Osteoblast (primary cell): ENCODE results near the gene CXCR6. TPM values are rescaled to one million over a fixed set of nuclear protein-coding genes. Genes with fewer than 3 reads are reported as not detected.

Experiments used
- DNase-seq: peaks from one replicate; pipeline ENCODE4 v3.0.0; 2011; ENCODE audit warnings: low spot score, mixed read lengths; ENCODE audit not compliant: insufficient read length; ENCODE audit errors: missing footprints
- H2AFZ ChIP-seq: 2 replicates; pipeline ENCODE4 v1.6.0; 2011; ENCODE audit warnings: mild to moderate bottlenecking, low read length
- H3K27ac ChIP-seq: 2 replicates; pipeline ENCODE4 v1.5.1; 2011; ENCODE audit warnings: mild to moderate bottlenecking, low read depth, low read length, moderate library complexity
- H3K27me3 ChIP-seq: 2 replicates; pipeline ENCODE4 v1.6.0; 2012; ENCODE audit warnings: mild to moderate bottlenecking, control low read depth, inconsistent platforms, low read length, moderate library complexity; ENCODE audit not compliant: insufficient read depth
- H3K36me3 ChIP-seq: 2 replicates; pipeline ENCODE4 v1.5.1; 2011; ENCODE audit warnings: mild to moderate bottlenecking, low read length, control low read depth, moderate library complexity; ENCODE audit not compliant: insufficient read depth
- H3K4me1 ChIP-seq: 2 replicates; pipeline ENCODE4 v1.5.1; 2011; ENCODE audit warnings: mild to moderate bottlenecking, low read length, control low read depth, moderate library complexity; ENCODE audit not compliant: insufficient read depth
- H3K4me2 ChIP-seq: 2 replicates; pipeline ENCODE4 v1.6.0; 2011; ENCODE audit warnings: mild to moderate bottlenecking, low read length; ENCODE audit not compliant: insufficient read depth
- H3K4me3 ChIP-seq: fragments of 200-600 bp; sonication (generic); 3 replicates; pipeline ENCODE4 v1.5.1; 2012; ENCODE audit warnings: mild to moderate bottlenecking, low read length, inconsistent platforms; ENCODE audit not compliant: insufficient read depth
- H3K79me2 ChIP-seq: 2 replicates; pipeline ENCODE4 v1.6.0; 2012; ENCODE audit warnings: mild to moderate bottlenecking, low read length, control low read depth, inconsistent platforms; ENCODE audit not compliant: insufficient read depth
- H3K9me3 ChIP-seq: 2 replicates; pipeline ENCODE4 v1.5.1; 2011; ENCODE audit warnings: low read depth, low read length, control low read depth
- H4K20me1 ChIP-seq: 2 replicates; pipeline ENCODE4 v1.6.0; 2012; ENCODE audit warnings: mild to moderate bottlenecking, low read length, control low read depth; ENCODE audit not compliant: insufficient read depth
- CTCF ChIP-seq: IDR thresholded peaks from 2 replicates; pipeline ENCODE4 v1.5.1; 2011; ENCODE audit warnings: mild to moderate bottlenecking, low read depth, low read length, moderate library complexity; ENCODE audit errors: extremely low read depth
- total RNA-seq: library from RNA; depleted of rRNA; stranded (reverse); fragments of >200 nt; gene quantifications from 2 replicates; pipeline ENCODE4 v1.2.3, GENCODE V29; 2012

CXCR6 gene
- total RNA-seq, 1 donor, result not detected

DNA sequence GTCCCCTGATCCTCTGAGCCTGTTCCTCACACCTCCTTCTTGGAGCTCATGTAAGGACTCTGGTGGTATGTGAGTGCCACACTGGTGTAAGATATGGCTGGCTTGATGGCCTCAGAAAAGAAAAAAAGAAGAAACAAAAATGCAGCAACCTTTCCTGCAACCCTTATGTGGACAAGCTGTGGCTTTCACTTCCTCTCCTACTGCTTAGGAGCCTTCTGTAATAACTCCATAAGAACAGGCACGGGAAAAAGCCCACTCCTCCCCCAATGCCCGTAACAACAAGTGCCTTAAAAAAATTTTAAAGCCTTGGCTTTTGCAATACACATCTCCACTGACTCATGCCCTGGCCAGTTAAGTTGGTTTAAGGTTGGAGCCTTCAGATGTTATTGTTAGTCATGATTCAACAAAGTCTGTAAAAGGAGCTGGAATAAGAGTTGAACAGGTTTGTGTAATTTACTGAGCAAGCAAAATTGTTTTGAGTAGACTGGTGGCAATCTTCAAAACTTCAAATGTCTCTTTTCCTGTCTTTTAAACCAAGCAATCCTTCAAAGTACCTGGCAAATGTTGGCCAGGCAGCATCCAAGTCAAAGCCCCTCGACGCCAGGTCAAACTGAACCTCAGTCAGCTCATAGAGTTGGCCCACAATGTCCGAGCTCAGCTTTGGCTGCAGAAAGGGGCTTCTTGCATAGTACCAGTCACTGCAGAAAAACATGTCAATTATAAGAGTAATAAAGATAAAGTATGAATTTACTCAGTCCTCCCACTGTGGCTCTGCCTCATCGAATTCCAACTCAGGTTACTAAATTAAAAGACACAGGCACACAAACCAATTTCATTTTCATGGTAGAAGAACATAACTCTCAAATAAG, 29.5 kb downstream of the CXCR6 start:
- Histone ChIP-seq H3K36me3 (peaks cover 44% of the 10 kb centered on the region), H3K4me3 (no peak overlapping the region), H3K4me1 (peaks cover 29% of the 10 kb centered on the region), H3K79me2 (no peaks in the 10 kb centered on the region), H3K27me3 (no peaks in the 10 kb centered on the region), H4K20me1 (peaks cover 6% of the 10 kb centered on the region), H2AFZ (no peak overlapping the region), H3K27ac (peak overlapping the region; percentile 44), H3K9me3 (no peaks in the 10 kb centered on the region), H3K4me2 (peak overlapping the region; percentile 70)
- no peak for TF ChIP-seq CTCF
- peak; percentile 94 for DNase-seq

DNA sequence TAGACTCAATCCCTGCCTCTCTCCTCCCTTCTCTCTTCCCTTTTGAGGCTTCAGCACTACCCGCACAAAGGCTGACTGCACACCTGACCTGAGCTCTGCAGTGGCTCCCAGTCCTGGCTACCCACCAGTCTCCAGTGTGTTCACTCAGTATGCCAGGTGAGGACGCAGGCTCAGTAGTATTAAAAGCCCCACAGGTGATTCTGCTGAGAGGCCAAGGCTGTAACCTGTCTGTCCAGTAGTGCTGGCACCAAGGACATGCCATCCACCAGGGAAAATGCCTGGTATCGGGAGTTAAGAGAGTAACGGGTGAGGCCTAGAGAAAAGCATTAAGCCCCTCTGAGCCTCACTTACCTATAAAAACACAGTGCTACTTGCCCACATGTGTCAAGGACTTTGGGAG, 31.4 kb downstream of the CXCR6 start:
- H3K9me3 ChIP-seq, result no peaks in the 10 kb centered on the region
- no peak for DNase-seq

GRCh38 chr3:45975686-45976085, 32.4 kb downstream of the CXCR6 start:
- Histone ChIP-seq H3K9me3 (no peaks in the 10 kb centered on the region), H3K27ac (no peak overlapping the region), H3K27me3 (no peaks in the 10 kb centered on the region), H3K36me3 (peaks cover 45% of the 10 kb centered on the region), H3K4me2 (no peak overlapping the region), H3K4me1 (peaks cover 25% of the 10 kb centered on the region), H2AFZ (no peak overlapping the region), H3K79me2 (no peaks in the 10 kb centered on the region), H4K20me1 (no peaks in the 10 kb centered on the region), H3K4me3 (no peak overlapping the region)
- no peak for DNase-seq
- no peak for TF ChIP-seq CTCF

More for the DNA sequence above, 31.4 kb downstream of the CXCR6 start:
- Histone ChIP-seq H4K20me1 (no peaks in the 10 kb centered on the region), H2AFZ (no peak overlapping the region), H3K27ac (no peak overlapping the region), H3K36me3 (peaks cover 45% of the 10 kb centered on the region), H3K4me1 (peaks cover 21% of the 10 kb centered on the region), H3K4me2 (no peak overlapping the region), H3K27me3 (no peaks in the 10 kb centered on the region), H3K4me3 (no peak overlapping the region), H3K79me2 (no peaks in the 10 kb centered on the region)
- TF ChIP-seq CTCF, result no peak

DNA sequence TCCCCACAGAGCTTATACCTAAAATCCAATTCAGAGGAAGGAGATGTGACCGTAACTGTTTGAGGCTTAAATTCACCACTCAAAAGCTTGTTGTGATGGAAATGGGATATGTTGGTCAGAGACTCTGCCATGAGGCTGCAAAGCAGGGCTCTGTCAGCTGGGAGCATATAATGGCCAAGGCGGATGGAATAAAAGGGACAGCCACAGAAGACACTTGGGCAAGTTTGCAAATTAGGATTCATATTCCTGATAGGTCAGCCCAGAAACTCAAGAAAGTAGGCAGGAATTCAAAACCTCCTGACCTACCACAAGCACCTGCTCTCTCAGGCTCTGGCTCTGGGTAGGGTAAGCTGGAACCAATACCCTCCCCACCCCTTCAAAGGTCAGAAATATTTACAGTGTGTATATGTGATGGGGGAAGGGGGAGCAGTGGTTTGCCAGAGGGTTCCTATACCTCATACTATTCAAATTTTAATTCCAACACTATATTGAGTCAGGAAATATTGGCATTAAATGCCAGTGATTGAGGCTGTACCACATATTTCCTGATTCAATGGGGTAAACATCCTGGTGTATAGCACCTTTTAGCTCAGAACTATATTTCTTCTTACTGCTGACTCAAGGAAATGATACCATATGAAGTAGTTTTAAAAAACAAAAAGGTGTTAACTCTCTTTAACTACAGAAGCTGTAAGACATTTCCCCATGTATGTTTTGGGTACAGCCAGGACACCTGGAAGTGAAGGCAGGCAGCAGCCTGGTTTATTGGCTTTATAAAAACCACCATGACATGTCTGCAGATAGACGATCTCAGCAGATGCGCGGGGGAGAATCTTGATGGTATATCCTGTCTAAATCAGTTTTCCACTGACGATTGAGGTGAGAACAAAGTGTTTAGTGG, 33.2 kb downstream of the CXCR6 start:
- no peak for DNase-seq
- no peak overlapping the region for H3K27ac ChIP-seq

More for the DNA sequence above, 33.2 kb downstream of the CXCR6 start:
- no peak overlapping the region for H3K4me2 ChIP-seq
- H2AFZ ChIP-seq, result no peak overlapping the region
- H3K79me2 ChIP-seq, result no peaks in the 10 kb centered on the region
- H3K4me1 ChIP-seq, result peaks cover 32% of the 10 kb centered on the region
- no peak for TF ChIP-seq CTCF
- no peak overlapping the region for H3K4me3 ChIP-seq
- H4K20me1 ChIP-seq, result peaks cover 5% of the 10 kb centered on the region
- H3K27me3 ChIP-seq, result no peaks in the 10 kb centered on the region
- peaks cover 43% of the 10 kb centered on the region for H3K36me3 ChIP-seq
- no peaks in the 10 kb centered on the region for H3K9me3 ChIP-seq
